ENCODE data around the gene ZBTB2.

The ZBTB2 gene

DNA sequence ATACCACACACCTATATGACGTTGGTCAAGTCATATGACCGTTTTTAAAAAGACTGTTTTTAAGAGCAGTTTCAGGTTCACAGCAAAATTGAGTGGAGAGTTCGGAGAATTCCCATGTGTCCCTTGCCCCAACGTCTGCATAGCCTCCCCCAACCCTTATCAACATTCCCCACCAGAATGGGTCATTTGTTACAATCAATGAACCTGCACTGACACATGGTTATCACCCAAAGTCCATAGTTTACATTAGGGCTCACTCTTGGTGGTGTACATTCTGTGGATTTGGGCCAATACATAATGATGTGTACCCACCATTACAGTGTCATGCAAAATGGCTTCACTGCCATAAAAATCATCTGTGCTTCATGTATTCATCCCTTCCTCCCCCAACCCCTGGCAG lies 52.0 kb downstream of the ZBTB2 start:
- Mint-ChIP-seq H3K27ac (no peak overlapping the region), H3K27me3 (no peaks in the 10 kb centered on the region), H3K4me1 (ENCODE audit: low read depth) (no peaks in the 10 kb centered on the region), H3K9me3 (no peaks in the 10 kb centered on the region), H3K36me3 (ENCODE audit: low read depth) (no peaks in the 10 kb centered on the region), H3K4me3 (no peak overlapping the region)

DNA sequence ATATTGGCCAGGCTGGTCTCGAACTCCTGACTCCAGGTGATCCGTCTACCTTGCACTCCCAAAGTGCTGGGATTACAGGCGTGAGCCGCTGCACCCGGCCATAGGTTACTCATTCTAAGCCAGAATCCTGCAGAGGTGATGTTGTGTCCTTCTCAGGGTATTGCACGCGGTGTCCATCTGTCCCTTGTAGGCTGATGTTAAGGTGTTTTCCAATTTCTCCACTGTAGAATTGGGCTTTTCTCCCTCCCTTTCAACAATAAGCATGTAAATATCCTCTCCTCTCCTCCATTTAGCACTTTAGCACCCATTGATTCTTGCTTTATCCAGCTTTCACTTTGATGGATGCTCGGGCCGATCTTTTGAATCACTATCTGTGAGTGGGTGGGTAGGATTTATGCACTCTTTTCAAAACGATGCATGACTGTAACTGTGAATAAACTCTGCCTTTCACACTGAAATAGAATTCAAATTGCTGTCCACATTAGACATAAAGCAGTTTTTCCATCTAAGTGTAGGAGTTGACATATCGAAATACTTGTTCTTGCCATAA lies 52.6 kb downstream of the ZBTB2 start:
- H3K4me1 Mint-ChIP-seq (ENCODE audit: low read depth), result no peaks in the 10 kb centered on the region
- no peaks in the 10 kb centered on the region for H3K9me3 Mint-ChIP-seq
- H3K27ac Mint-ChIP-seq, result no peak overlapping the region
- H3K27me3 Mint-ChIP-seq, result no peaks in the 10 kb centered on the region
- no peaks in the 10 kb centered on the region for H3K36me3 Mint-ChIP-seq (ENCODE audit: low read depth)
- H3K4me3 Mint-ChIP-seq, result no peak overlapping the region

DNA sequence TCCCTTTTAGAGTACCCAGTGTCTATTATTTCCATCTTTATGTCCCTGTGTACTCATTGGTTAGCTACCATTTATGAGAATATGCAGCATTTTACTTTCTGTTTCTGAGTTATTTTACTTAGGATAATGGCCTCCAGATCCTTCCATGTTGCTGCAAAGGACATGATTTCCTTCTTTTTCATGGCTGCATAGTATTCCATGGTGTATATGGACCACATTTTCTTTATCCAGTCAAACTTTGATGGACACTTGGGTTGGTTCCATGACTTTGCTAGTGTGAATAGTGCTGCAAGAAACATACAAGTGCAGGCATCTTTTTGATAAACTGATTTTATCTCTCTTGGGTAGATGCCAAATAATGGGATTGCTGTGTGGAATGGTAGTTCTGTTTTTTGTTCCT lies 55.4 kb downstream of the ZBTB2 start:
- Mint-ChIP-seq H3K27ac (no peak overlapping the region), H3K36me3 (ENCODE audit: low read depth) (no peaks in the 10 kb centered on the region), H3K4me1 (ENCODE audit: low read depth) (no peaks in the 10 kb centered on the region), H3K27me3 (no peaks in the 10 kb centered on the region), H3K9me3 (no peaks in the 10 kb centered on the region), H3K4me3 (no peak overlapping the region)

DNA sequence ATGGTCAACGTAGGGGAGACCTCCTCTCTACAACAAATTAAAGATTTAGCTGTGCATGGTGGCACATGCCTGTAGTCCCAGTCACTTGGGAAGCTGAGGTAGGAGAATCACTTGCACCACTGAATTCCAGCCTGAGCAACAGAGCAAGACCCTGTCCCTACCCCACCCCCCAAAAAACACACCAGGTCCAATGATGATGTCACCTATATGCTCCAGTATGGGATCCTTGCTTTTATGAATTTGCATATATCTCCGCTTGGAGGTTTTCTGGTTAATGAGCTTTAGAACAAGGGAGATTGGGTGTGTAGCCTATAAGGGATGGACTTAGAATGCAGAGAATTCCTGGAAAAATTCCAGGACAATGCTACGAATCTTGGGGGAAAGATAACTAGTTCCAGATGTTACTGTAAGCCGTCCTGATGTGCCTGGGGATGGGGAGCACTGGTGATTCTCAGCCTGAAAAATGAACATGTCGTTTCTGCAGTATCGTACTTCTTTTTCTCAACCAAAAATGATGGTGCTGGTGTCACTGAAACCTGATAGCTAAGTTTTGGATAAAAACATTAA lies 61.1 kb downstream of the ZBTB2 start:
- H3K36me3 Mint-ChIP-seq (ENCODE audit: low read depth), result no peaks in the 10 kb centered on the region
- H3K4me3 Mint-ChIP-seq, result no peak overlapping the region
- peaks cover 10% of the 10 kb centered on the region for H3K4me1 Mint-ChIP-seq (ENCODE audit: low read depth)
- H3K27ac Mint-ChIP-seq, result no peak overlapping the region
- H3K9me3 Mint-ChIP-seq, result no peaks in the 10 kb centered on the region
- H3K27me3 Mint-ChIP-seq, result peaks cover 21% of the 10 kb centered on the region

DNA sequence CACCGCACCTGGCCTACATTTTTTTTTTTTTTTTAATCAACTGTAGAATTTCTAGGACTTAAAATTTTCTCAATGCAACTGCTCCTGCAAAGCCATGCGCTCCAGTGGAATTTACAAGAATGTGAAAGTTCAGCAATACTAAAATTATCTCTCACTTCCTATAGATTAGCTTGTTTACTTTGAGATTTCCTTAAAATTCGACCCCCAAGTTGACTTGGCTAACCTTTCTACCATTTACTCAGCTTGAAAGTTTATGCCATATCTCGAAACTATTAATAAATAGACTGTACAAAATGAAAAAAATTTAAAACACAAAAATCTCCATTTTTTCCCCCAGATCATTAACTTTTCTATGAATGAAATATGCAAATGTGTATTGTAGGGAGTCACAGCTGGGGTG lies 64.3 kb downstream of the ZBTB2 start:
- H3K27ac Mint-ChIP-seq, result no peak overlapping the region
- no peaks in the 10 kb centered on the region for H3K36me3 Mint-ChIP-seq (ENCODE audit: low read depth)
- peaks cover 36% of the 10 kb centered on the region for H3K27me3 Mint-ChIP-seq
- no peaks in the 10 kb centered on the region for H3K9me3 Mint-ChIP-seq
- no peak overlapping the region for H3K4me3 Mint-ChIP-seq
- peaks cover 21% of the 10 kb centered on the region for H3K4me1 Mint-ChIP-seq (ENCODE audit: low read depth)

DNA sequence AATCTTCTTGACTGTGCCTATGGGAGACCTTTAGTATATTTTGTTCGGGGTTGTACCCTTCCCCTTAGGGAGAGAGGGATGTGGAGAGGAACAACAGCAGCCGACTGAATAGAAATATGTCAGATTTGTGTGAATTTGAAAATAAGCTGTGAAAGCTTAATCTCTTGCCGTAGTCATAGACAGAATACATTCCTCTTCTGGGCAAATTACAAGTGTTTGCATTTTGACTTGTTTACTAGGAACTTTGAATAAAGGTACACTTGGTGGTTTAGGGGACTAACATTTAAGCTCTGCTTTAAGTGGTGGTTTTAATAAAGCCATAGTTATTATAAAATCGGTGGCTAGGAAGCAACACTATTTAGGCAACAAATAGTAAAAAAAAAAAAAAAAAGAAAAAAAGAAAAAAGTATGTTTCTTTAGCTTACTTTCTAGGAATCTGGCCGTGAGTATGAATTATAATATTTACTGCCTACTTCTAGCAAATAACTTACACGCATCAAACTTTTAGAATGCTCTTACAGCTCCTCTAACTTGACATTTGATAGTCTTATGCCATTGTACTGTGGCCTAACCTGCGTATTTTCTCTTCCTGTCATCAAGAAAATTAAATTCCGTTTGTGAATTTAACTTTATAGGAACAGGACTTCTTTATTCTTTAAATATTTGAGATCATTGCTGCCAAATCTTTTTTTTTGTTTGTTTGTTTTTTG lies 65.1 kb downstream of the ZBTB2 start:
- Mint-ChIP-seq H3K36me3 (ENCODE audit: low read depth) (no peaks in the 10 kb centered on the region), H3K27me3 (peaks cover 40% of the 10 kb centered on the region), H3K4me3 (peak overlapping the region; percentile 73), H3K9me3 (no peaks in the 10 kb centered on the region), H3K27ac (no peak overlapping the region), H3K4me1 (ENCODE audit: low read depth) (peaks cover 21% of the 10 kb centered on the region)

DNA sequence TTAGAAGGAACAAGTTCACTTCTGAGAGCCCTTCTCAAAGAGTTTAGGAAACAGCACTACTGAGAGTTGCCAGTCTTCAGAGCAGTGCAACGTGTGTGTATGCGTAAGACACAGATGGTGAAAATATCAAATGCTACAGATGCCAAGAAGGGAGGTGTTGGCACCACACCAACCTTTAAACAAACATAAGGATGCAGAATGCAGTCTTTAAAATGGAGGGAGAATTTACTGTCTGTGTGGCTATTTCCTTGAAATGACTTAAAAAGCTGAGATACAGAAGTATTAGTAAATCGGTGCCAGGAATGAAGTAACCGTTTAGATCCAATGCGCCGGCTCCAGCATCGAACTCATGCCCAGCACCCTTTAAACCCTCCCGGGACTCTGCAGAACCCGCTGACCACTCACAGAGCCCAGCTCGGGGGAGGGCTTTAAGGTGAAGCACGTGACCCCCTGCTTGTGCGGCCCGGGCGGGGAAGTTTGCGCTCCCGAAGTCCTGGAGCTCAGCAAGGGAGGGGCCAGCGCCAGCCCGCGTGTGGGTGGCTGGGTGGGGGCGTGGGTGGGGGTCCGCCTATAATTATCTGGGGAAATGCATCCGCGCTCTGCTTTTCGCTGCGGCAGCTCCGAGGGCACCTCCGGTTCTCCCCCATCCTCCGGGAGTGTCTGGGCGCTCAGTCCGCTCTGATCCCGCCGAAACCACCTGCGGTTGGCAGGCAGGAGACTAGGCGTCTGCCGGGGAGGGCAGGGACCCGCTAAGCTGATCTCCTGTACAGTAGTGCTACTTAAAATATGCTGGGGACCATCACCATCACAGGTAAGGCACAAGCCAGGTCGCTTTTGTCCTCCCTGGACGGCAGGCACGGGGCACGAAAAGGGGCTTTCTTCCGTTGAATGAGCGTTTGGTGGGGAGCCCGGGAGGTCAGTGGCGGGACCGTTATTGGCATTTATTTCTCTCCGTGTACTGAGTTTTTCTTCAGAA lies 66.0 kb downstream of the ZBTB2 start:
- Mint-ChIP-seq H3K27ac (no peak overlapping the region), H3K4me3 (peak overlapping the region; percentile 73), H3K27me3 (peaks cover 41% of the 10 kb centered on the region), H3K4me1 (ENCODE audit: low read depth) (peaks cover 21% of the 10 kb centered on the region), H3K36me3 (ENCODE audit: low read depth) (no peaks in the 10 kb centered on the region), H3K9me3 (no peaks in the 10 kb centered on the region)

DNA sequence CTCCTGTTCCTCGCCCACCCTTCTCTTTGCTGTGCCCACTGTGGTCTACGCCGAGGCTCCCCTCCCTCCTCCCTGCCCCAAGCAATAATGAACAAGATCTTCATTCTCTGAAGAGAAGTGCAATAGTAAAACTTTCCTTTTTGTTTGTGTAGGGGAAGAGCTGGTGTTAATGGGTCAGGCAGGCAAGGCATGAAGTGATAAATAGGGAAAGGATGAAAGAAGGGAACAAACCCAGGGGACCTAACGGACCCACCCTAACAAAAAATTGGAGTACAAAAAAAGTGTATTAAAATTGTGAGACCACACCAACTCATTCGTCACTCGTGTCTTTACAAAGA lies 66.9 kb downstream of the ZBTB2 start:
- Mint-ChIP-seq H3K27ac (no peak overlapping the region), H3K4me1 (ENCODE audit: low read depth) (peaks cover 21% of the 10 kb centered on the region), H3K27me3 (peaks cover 41% of the 10 kb centered on the region), H3K9me3 (no peaks in the 10 kb centered on the region), H3K4me3 (no peak overlapping the region), H3K36me3 (ENCODE audit: low read depth) (no peaks in the 10 kb centered on the region)

DNA sequence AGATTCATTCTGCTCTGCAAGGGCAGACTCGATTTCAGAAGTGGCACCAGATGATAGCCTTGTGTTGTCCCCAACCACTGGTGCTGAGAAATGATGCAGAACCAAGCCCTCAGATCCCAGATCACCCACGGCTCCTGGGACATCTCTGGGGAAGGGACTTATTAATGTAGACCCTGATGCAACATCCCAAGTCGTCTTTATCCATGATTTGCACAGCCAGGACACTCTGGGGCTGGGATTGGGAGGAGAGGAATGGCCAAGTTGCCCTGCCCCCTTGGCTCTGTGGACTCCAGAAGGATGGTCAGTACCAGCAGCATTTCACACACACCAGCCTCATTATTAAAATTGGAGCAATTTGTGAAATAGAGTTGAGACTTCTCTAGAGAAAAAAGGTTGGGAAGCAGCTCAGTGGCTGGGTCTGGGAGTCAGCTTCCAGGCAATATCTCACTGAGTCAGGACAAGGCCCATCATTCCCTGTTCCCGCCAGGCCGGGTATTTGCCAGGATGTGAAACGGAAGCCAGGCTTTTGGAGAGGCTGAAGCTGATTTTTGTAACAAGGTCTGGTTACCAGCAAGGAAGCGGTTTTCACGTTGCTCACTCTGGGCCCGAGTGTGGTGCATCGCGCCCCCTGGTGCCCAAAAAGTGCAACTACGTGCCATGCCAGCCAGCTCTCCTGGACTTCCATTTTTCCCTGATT lies 67.4 kb downstream of the ZBTB2 start:
- Mint-ChIP-seq H3K27me3 (peaks cover 41% of the 10 kb centered on the region), H3K9me3 (no peaks in the 10 kb centered on the region), H3K36me3 (ENCODE audit: low read depth) (no peaks in the 10 kb centered on the region), H3K4me3 (no peak overlapping the region), H3K4me1 (ENCODE audit: low read depth) (peaks cover 21% of the 10 kb centered on the region), H3K27ac (no peak overlapping the region)

DNA sequence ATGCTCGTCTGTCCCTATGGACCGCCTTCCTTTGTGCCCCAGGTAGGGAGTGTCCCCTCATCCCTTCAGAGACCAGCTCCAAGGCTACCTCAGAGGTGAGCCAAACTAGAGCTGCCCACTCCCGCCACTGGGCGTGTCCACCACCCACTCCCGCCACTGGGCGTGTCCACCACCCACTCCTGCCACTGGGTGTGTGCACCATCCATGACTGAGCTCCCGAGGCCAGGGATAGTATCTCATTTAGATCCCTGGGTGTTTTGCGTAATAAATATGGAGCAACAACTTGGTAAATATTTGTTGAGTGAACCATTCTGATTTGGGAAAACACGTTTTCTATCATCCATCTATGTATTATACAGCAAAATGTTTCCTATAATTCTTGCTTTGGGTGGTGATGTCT lies 68.8 kb downstream of the ZBTB2 start:
- Mint-ChIP-seq H3K27me3 (peaks cover 39% of the 10 kb centered on the region), H3K4me1 (ENCODE audit: low read depth) (peaks cover 21% of the 10 kb centered on the region), H3K4me3 (no peak overlapping the region), H3K36me3 (ENCODE audit: low read depth) (no peaks in the 10 kb centered on the region), H3K27ac (no peak overlapping the region), H3K9me3 (no peaks in the 10 kb centered on the region)

DNA sequence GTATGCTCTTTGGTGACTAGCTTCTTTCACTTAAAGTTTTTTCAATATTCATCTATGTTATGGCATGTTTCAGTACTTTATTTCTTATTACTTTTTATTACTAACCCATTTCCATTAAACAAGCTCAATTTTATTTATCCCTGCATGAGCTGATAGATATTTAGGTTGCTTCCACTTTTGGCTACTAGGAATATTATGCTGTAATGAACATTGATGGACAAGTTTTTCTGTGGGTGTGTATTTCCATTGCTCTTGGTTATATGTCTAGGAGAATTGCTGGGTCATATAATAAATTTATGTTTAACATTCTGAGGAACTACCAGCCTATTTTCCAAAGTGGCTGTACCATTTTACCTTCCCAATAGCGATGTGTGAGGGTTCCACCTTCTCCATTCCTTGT lies 69.9 kb downstream of the ZBTB2 start:
- no peaks in the 10 kb centered on the region for H3K36me3 Mint-ChIP-seq (ENCODE audit: low read depth)
- peaks cover 30% of the 10 kb centered on the region for H3K27me3 Mint-ChIP-seq
- H3K4me1 Mint-ChIP-seq (ENCODE audit: low read depth), result peaks cover 21% of the 10 kb centered on the region
- no peak overlapping the region for H3K4me3 Mint-ChIP-seq
- no peak overlapping the region for H3K27ac Mint-ChIP-seq
- H3K9me3 Mint-ChIP-seq, result no peaks in the 10 kb centered on the region

DNA sequence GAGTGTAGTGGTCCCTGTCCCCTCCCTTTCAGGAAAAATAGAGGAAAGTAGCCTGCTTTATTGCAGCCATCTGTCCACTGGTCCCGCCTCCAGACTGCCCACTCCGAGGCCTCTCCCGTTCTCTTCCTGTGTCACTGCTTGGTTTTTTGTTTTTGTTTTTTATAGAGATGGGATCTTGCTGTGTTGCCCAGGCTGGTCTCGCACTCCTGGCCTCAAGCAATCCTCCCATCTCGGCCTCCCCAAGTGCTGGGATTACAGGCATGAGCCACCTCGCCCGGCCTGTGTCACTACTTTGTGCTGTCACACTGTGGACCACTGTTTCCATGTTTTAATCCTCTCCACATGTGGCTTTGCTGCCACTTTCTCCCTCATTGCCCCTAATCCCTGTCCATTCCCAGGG lies 71.2 kb downstream of the ZBTB2 start:
- Mint-ChIP-seq H3K4me1 (ENCODE audit: low read depth) (peaks cover 10% of the 10 kb centered on the region), H3K9me3 (peaks cover 7% of the 10 kb centered on the region), H3K4me3 (no peak overlapping the region), H3K27ac (no peak overlapping the region), H3K27me3 (peaks cover 19% of the 10 kb centered on the region), H3K36me3 (ENCODE audit: low read depth) (no peaks in the 10 kb centered on the region)

DNA sequence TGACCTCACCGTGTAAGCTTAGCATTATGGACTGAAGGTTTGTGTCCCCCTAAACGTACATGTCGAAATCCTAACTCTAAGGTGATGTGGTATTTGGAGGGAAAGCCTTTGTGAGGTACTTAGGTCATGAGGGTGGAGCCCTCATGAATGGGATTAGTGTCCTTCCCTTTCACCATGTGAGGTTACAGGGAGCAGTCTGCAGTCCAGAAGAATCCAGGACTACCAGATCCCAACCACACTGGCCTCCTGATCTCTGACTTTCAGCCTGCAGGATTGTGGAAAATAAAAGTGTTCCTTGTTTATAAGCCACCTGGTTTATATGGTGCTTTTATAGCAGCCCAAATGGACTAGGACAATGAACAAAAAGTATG lies 73.4 kb downstream of the ZBTB2 start:
- H3K27me3 Mint-ChIP-seq, result peaks cover 5% of the 10 kb centered on the region
- H3K36me3 Mint-ChIP-seq (ENCODE audit: low read depth), result no peaks in the 10 kb centered on the region
- peaks cover 7% of the 10 kb centered on the region for H3K9me3 Mint-ChIP-seq
- no peak overlapping the region for H3K27ac Mint-ChIP-seq
- H3K4me1 Mint-ChIP-seq (ENCODE audit: low read depth), result no peaks in the 10 kb centered on the region
- H3K4me3 Mint-ChIP-seq, result no peak overlapping the region

DNA sequence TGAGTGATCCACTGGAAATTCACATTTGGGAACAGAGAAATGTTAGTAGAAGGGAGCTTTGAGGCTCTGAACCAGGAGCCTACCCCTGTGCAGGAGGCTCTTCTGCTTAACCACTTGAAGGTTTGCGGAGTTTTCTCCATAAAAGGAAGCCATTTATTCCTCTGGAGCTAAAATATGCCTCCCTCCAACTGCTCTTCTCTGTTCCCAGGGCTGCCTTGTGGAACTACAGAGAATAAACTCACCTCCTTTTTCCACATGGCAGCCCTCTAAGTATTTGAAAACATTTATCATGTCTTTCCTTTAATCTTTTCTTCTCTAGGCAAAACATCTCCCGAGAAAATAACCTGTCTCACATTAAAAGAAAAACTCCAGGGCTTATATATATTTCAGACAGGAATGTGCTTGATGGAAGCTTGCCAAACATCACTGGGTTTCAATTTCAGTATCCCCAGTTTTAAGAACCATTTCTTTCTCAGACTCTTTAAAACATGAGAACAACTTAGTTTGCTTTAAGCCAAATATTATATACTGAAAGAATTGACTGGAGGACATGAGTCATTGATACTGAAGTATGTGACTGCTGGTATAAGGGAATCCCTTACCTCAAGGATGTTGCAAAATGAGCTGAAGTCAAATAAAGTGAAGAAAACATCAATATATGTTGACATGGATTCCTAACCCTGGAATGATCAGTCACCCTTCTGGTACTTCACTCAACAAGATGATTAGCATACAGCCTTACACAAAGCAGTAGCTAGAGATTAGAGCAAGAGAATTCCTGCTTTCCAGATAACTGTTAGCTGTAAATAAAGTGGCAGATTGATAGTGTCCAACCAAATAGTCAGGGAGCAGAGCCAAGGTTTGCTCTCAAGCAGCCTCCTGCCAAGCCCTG lies 74.0 kb downstream of the ZBTB2 start:
- Mint-ChIP-seq H3K36me3 (ENCODE audit: low read depth) (no peaks in the 10 kb centered on the region), H3K27ac (no peak overlapping the region), H3K4me3 (no peak overlapping the region), H3K27me3 (peaks cover 5% of the 10 kb centered on the region), H3K9me3 (peaks cover 7% of the 10 kb centered on the region), H3K4me1 (ENCODE audit: low read depth) (no peaks in the 10 kb centered on the region)

Data from stimulated activated naive CD8-positive, alpha-beta T cell treated with anti-CD3 and anti-CD28 coated beads, Interleukin-15, Interleukin-2, amounts not matched to agents 100 ng/mL and 50 ng/mL, for 24 hours (primary cell).